Tibial artery (tissue), 4 donors: ENCODE measurements around the gene SLC5A6.

Experiments
- DNase-seq, 2 donors: peaks; one replicate each; pipeline ENCODE4 v3.0.0-alpha.2; 2019
- H3K27ac ChIP-seq, 2 donors: fragments of 200-600 bp; sonication (generic) in 1 of 2; 1 replicate in 1 of 2; 2 replicates in 1 of 2; pipeline ENCODE4 v1.5.1; 2018 to 2019; ENCODE audit warnings: mild to moderate bottlenecking in 1 of 2
- H3K27me3 ChIP-seq, 2 donors: fragments of 200-600 bp; sonication (generic) in 1 of 2; one replicate each; pipeline versions ENCODE4 v1.5.1 to v1.6.0; 2016 to 2019
- H3K36me3 ChIP-seq, 3 donors: fragments of 200-600 bp; sonication (generic) in 2 of 3; one replicate each; pipeline ENCODE4 v1.5.1; 2016 to 2019; ENCODE audit warnings: mild to moderate bottlenecking in 2 of 3
- H3K4me1 ChIP-seq, 4 donors: fragments of 200-600 bp; sonication (generic) in 2 of 4; 1 replicate in 3 of 4; 2 replicates in 1 of 4; pipeline ENCODE4 v1.5.1; 2016 to 2019
- H3K4me3 ChIP-seq, 2 donors: fragments of 200-600 bp; sonication (generic) in 1 of 2; 1 replicate in 1 of 2; 2 replicates in 1 of 2; pipeline ENCODE4 v1.5.1; 2018 to 2019; ENCODE audit warnings: mild to moderate bottlenecking in 2 of 2
- H3K9me3 ChIP-seq, 3 donors: fragments of 200-600 bp; sonication (generic) in 1 of 3; one replicate each; pipeline ENCODE4 v1.5.1; 2016 to 2019
- CTCF ChIP-seq, 2 experiments: fragments of 200-600 bp in 1 of 2; fragments of 450-650 bp in 1 of 2; IDR thresholded peaks; one replicate each; pipeline ENCODE4 v1.5.1; 2017 to 2019; ENCODE audit warnings: antibody characterized with exemption in 2 of 2, mild to moderate bottlenecking in 1 of 2, moderate library complexity in 1 of 2
- intact Hi-C: fragments of 100-400 bp; cut with DNase I; formaldehyde crosslinking; loops from one replicate; pipeline ENCODE4 v1.15.0; 2023; ENCODE audit warnings: low total_unique reads

The SLC5A6 gene

GRCh38 chr2:27241761-27242613 is 29.9 kb upstream of the SLC5A6 start:
- TF ChIP-seq CTCF (IDR thresholded peaks at IDR 0.05), result no peak
- H3K27me3 ChIP-seq, result no peaks in the 10 kb centered on the region
- no peak for DNase-seq
- intact Hi-C loops, result no loop called here
- H3K9me3 ChIP-seq, result no peaks in the 10 kb centered on the region
- H3K27ac ChIP-seq, result no peak overlapping the region
- no peak overlapping the region for H3K4me3 ChIP-seq
- peaks cover 61 to 82% (median 78%) of the 10 kb centered on the region in 3 donors for H3K36me3 ChIP-seq
- no peaks in the 10 kb centered on the region for H3K4me1 ChIP-seq

- Histone ChIP-seq H3K27ac (no peak overlapping the region), H3K4me3 (no peak overlapping the region), H3K36me3 (peaks cover 75 to 97% (median 92%) of the 10 kb centered on the region in 3 donors), H3K4me1 (no peaks in the 10 kb centered on the region), H3K27me3 (no peaks in the 10 kb centered on the region), H3K9me3 (no peaks in the 10 kb centered on the region)
- TF ChIP-seq CTCF (IDR thresholded peaks at IDR 0.05), result no peak
- DNase-seq, result no peak
- intact Hi-C loops, result no loop called here
Measured at GRCh38 chr2:27240406-27240805, 28.3 kb upstream of the SLC5A6 start.

GRCh38 chr2:27238976-27239375 is 26.9 kb upstream of the SLC5A6 start:
- no peak for TF ChIP-seq CTCF (IDR thresholded peaks at IDR 0.05)
- intact Hi-C loops, result no loop called here
- Histone ChIP-seq H3K36me3 (peaks cover 88 to 100% (median 97%) of the 10 kb centered on the region in 3 donors), H3K9me3 (no peaks in the 10 kb centered on the region), H3K27ac (no peak overlapping the region), H3K4me1 (no peaks in the 10 kb centered on the region), H3K4me3 (no peak overlapping the region), H3K27me3 (no peaks in the 10 kb centered on the region)
- no peak for DNase-seq

GRCh38 chr2:27237341-27237945 is 25.4 kb upstream of the SLC5A6 start:
- Histone ChIP-seq H3K27ac (no peak overlapping the region), H3K9me3 (no peaks in the 10 kb centered on the region), H3K4me1 (no peaks in the 10 kb centered on the region), H3K4me3 (no peak overlapping the region), H3K27me3 (no peaks in the 10 kb centered on the region), H3K36me3 (peaks cover 89 to 100% (median 98%) of the 10 kb centered on the region in 3 donors)
- no peak for DNase-seq
- intact Hi-C loops, result no loop called here
- no peak for TF ChIP-seq CTCF (IDR thresholded peaks at IDR 0.05)

GRCh38 chr2:27236626-27237025 is 24.6 kb upstream of the SLC5A6 start:
- H3K27ac ChIP-seq, result no peak overlapping the region
- DNase-seq, result no peak
- peaks cover 90 to 100% (median 98%) of the 10 kb centered on the region in 3 donors for H3K36me3 ChIP-seq
- no peak for TF ChIP-seq CTCF (IDR thresholded peaks at IDR 0.05)
- no peaks in the 10 kb centered on the region for H3K27me3 ChIP-seq
- H3K4me1 ChIP-seq, result no peaks in the 10 kb centered on the region
- no peaks in the 10 kb centered on the region for H3K9me3 ChIP-seq
- H3K4me3 ChIP-seq, result no peak overlapping the region
- intact Hi-C loops, result no loop called here
